H1 (cell line): ENCODE data around the gene ZPR1. TPM values are rescaled to one million over a fixed set of nuclear protein-coding genes. Genes with fewer than 3 reads are reported as not detected.

ENCODE experiments used
- CTCF ChIA-PET: fragments of 300-600 bp; sonication (Branson Sonifier 250); formaldehyde crosslinking; loops from one replicate; lab custom pipeline; 2021; ENCODE audit not compliant: partially characterized antibody; lab: Charles Lee
- POLR2A ChIA-PET: fragments of 300-600 bp; sonication (Branson Sonifier 250); formaldehyde crosslinking; loops from one replicate; lab custom pipeline; 2021; ENCODE audit warnings: inconsistent platforms; ENCODE audit not compliant: partially characterized antibody; lab: Charles Lee
- DNase-seq, 2 experiments: peaks; one replicate each; pipeline versions ENCODE4 v3.0.0 to v3.0.0-alpha.2; 2010 to 2022; ENCODE audit warnings: low spot score in 2 of 2, low read depth in 1 of 2, mixed read lengths in 1 of 2
- FAIRE-seq: peaks from 2 replicates; lab custom pipeline; 2011; peaks lifted over from hg19 to GRCh38; lab: Jason Lieb, UNC
- H2AFZ ChIP-seq: 2 replicates; pipeline ENCODE4 v1.8.1; 2012; ENCODE audit warnings: low read length, inconsistent platforms
- H2AK5ac ChIP-seq: 2 replicates; pipeline ENCODE4 v1.6.1; 2013; ENCODE audit warnings: low read depth, low read length
- H2BK120ac ChIP-seq: replicated peaks from 2 replicates; pipeline ENCODE3; 2013; ENCODE audit warnings: low read depth, low read length, inconsistent platforms
- H2BK12ac ChIP-seq: 2 replicates; pipeline ENCODE4 v1.6.1; 2013; ENCODE audit warnings: low read depth, low read length
- H2BK15ac ChIP-seq: 2 replicates; pipeline ENCODE4 v1.6.1; 2013; ENCODE audit warnings: low read length
- H2BK20ac ChIP-seq: 2 replicates; pipeline ENCODE4 v1.6.1; 2013; ENCODE audit warnings: low read length
- H2BK5ac ChIP-seq: 2 replicates; pipeline ENCODE4 v1.6.1; 2013; ENCODE audit warnings: low read depth, low read length
- H3K14ac ChIP-seq: 2 replicates; pipeline ENCODE4 v1.6.1; 2013; ENCODE audit warnings: inconsistent platforms; ENCODE audit not compliant: insufficient read length
- H3K18ac ChIP-seq: 2 replicates; pipeline ENCODE4 v1.6.1; 2013; ENCODE audit warnings: low read length; ENCODE audit errors: extremely low read depth
- H3K23ac ChIP-seq: 2 replicates; pipeline ENCODE4 v1.6.1; 2013; ENCODE audit warnings: inconsistent platforms; ENCODE audit not compliant: insufficient read length
- H3K23me2 ChIP-seq: 2 replicates; pipeline ENCODE4 v1.6.1; 2013; ENCODE audit warnings: low read depth, low read length
- H3K27ac ChIP-seq: 2 replicates; pipeline ENCODE4 v1.6.1; 2011; ENCODE audit warnings: low read depth, low read length, inconsistent platforms
- H3K27me3 ChIP-seq, 4 experiments: replicated peaks in 1 of 4; 1 replicate in 1 of 4; 2 replicates in 3 of 4; pipeline versions ENCODE4 v1.6.1 to v1.8.1; 2011 to 2013; ENCODE audit warnings: low read length in 3 of 4, mild to moderate bottlenecking in 3 of 4, inconsistent platforms in 2 of 4, mixed read lengths in 2 of 4, moderate library complexity in 1 of 4; ENCODE audit not compliant: control insufficient read depth in 3 of 4, insufficient read depth in 3 of 4; ENCODE audit errors: extremely low read depth in 1 of 4
- H3K36me3 ChIP-seq, 4 experiments: 2 replicates each; pipeline versions ENCODE4 v1.6.1 to v1.8.1; 2011 to 2013; ENCODE audit warnings: mild to moderate bottlenecking in 4 of 4, low read length in 3 of 4, moderate library complexity in 2 of 4, control low read depth in 1 of 4, inconsistent platforms in 1 of 4; ENCODE audit not compliant: insufficient read depth in 4 of 4, control insufficient read depth in 2 of 4
- H3K4ac ChIP-seq: replicated peaks from 2 replicates; pipeline ENCODE3; 2013; ENCODE audit warnings: low read length, low read depth, mixed read lengths, inconsistent platforms; ENCODE audit not compliant: insufficient read length
- H3K4me1 ChIP-seq, 4 experiments: replicated peaks in 1 of 4; 1 replicate in 1 of 4; 2 replicates in 3 of 4; pipeline versions ENCODE4 v1.6.1 to v1.8.1; 2011 to 2013; ENCODE audit warnings: low read length in 3 of 4, inconsistent platforms in 2 of 4, mixed read lengths in 1 of 4; ENCODE audit not compliant: insufficient read depth in 4 of 4, control insufficient read depth in 3 of 4
- H3K4me2 ChIP-seq, 2 experiments: 2 replicates each; pipeline versions ENCODE4 v1.6.1 to v1.8.1; 2011 to 2013; ENCODE audit warnings: low read depth in 2 of 2, low read length in 2 of 2, control low read depth in 1 of 2, inconsistent platforms in 1 of 2, mild to moderate bottlenecking in 1 of 2; ENCODE audit not compliant: insufficient read depth in 1 of 2
- H3K4me3 ChIP-seq, 4 experiments: fragments of 200-600, 300-600 bp in 1 of 4; sonication (generic), shearing (Covaris generic), sonication (Bioruptor Twin) in 1 of 4; 2 replicates each; pipeline versions ENCODE4 v1.5.1 to v1.8.1; 2011 to 2016; ENCODE audit warnings: low read length in 4 of 4, low read depth in 3 of 4, control low read depth in 2 of 4, inconsistent platforms in 2 of 4, mild to moderate bottlenecking in 2 of 4, mixed read lengths in 1 of 4, moderate library complexity in 1 of 4; ENCODE audit not compliant: insufficient read depth in 2 of 4; ENCODE audit errors: extremely low read depth in 1 of 4
- H3K56ac ChIP-seq: replicated peaks from 2 replicates; pipeline ENCODE3; 2013; ENCODE audit warnings: low read depth, mild to moderate bottlenecking, mixed read lengths, low read length, inconsistent platforms; ENCODE audit not compliant: insufficient read length
- H3K79me1 ChIP-seq: 2 replicates; pipeline ENCODE4 v1.6.1; 2013; ENCODE audit warnings: low read depth, low read length, control low read depth
- H3K79me2 ChIP-seq, 2 experiments: 2 replicates each; pipeline versions ENCODE4 v1.6.1 to v1.8.1; 2012 to 2013; ENCODE audit warnings: low read length in 2 of 2, mild to moderate bottlenecking in 2 of 2, inconsistent platforms in 1 of 2; ENCODE audit not compliant: insufficient read depth in 2 of 2, control insufficient read depth in 1 of 2
- H3K9ac ChIP-seq, 4 experiments: replicated peaks in 1 of 4; 1 replicate in 1 of 4; 2 replicates in 3 of 4; pipeline versions ENCODE4 v1.6.1 to v1.8.1; 2011 to 2013; ENCODE audit warnings: low read depth in 3 of 4, low read length in 3 of 4, control low read depth in 2 of 4, mild to moderate bottlenecking in 2 of 4, moderate library complexity in 2 of 4, inconsistent platforms in 1 of 4; ENCODE audit errors: extremely low read depth in 1 of 4
- H3K9me3 ChIP-seq, 2 experiments: 2 replicates each; pipeline versions ENCODE4 v1.6.1 to v1.8.1; 2012 to 2013; ENCODE audit warnings: mild to moderate bottlenecking in 2 of 2, moderate library complexity in 2 of 2, control low read depth in 1 of 2, inconsistent platforms in 1 of 2, low read depth in 1 of 2, low read length in 1 of 2, mixed read lengths in 1 of 2; ENCODE audit not compliant: insufficient read depth in 2 of 2
- H4K20me1 ChIP-seq, 2 experiments: replicated peaks in 1 of 2; 2 replicates each; pipeline versions ENCODE3 to v1.8.1; 2011 to 2013; ENCODE audit warnings: inconsistent platforms in 2 of 2, low read length in 2 of 2, mild to moderate bottlenecking in 1 of 2; ENCODE audit not compliant: insufficient read depth in 2 of 2, control insufficient read depth in 1 of 2
- H4K5ac ChIP-seq: 2 replicates; pipeline ENCODE4 v1.6.1; 2013; ENCODE audit warnings: low read length, low read depth, mixed read lengths, inconsistent platforms; ENCODE audit not compliant: insufficient read length
- H4K8ac ChIP-seq: 2 replicates; pipeline ENCODE4 v1.8.0; 2013; ENCODE audit warnings: mild to moderate bottlenecking, moderate library complexity, low read length, inconsistent platforms; ENCODE audit not compliant: insufficient read depth; ENCODE audit errors: extremely low read depth
- H4K91ac ChIP-seq: replicated peaks from 2 replicates; pipeline ENCODE3; 2013; ENCODE audit warnings: low read length, mixed read lengths, inconsistent platforms; ENCODE audit not compliant: insufficient read length
- BCL11A ChIP-seq, 2 experiments: IDR thresholded peaks; one replicate each; pipeline ENCODE4 v1.6.1; 2011; ENCODE audit warnings: low read depth in 2 of 2, low read length in 2 of 2, mild to moderate bottlenecking in 2 of 2
- CBX5 ChIP-seq: fragments of 300-800, 300-1000 bp; sonication (generic); IDR thresholded peaks from 2 replicates; pipeline ENCODE4 v1.7.1; 2016; ENCODE audit warnings: antibody characterized with exemption, low read length, low read depth
- CHD2 ChIP-seq: IDR thresholded peaks from 2 replicates; pipeline ENCODE4 v1.6.1; 2012; ENCODE audit warnings: low read length, improper control_type of control experiment
- CREB1 ChIP-seq: IDR thresholded peaks from 2 replicates; pipeline ENCODE4 v1.6.1; 2012; ENCODE audit warnings: inconsistent platforms
- E2F6 ChIP-seq: IDR thresholded peaks from 2 replicates; pipeline ENCODE4 v1.6.1; 2012; ENCODE audit warnings: inconsistent platforms
- EGR1 ChIP-seq: IDR thresholded peaks from 2 replicates; pipeline ENCODE4 v1.6.1; 2011; ENCODE audit warnings: low read depth, low read length, borderline replicate concordance
- HDAC6 ChIP-seq: IDR thresholded peaks from one replicate; pipeline ENCODE4 v1.7.1; 2012; ENCODE audit warnings: low read depth, mild to moderate bottlenecking, inconsistent platforms, low read length, moderate library complexity
- NRF1 ChIP-seq: IDR thresholded peaks from 2 replicates; pipeline ENCODE4 v1.6.1; 2011; ENCODE audit warnings: mild to moderate bottlenecking, low read depth, low read length, improper control_type of control experiment
- PHF8 ChIP-seq: fragments of 200-600 bp; sonication (generic); conservative IDR thresholded peaks from 2 replicates; pipeline ENCODE4 v1.7.1; 2012; ENCODE audit warnings: low read depth, mild to moderate bottlenecking, inconsistent platforms, low read length, moderate library complexity
- POLR2A ChIP-seq, 2 experiments: IDR thresholded peaks; 1 replicate in 1 of 2; 2 replicates in 1 of 2; pipeline ENCODE4 v1.6.1; 2011; ENCODE audit warnings: low read depth in 2 of 2, low read length in 2 of 2, mild to moderate bottlenecking in 2 of 2; ENCODE audit errors: control extremely low read depth in 1 of 2
- POLR2AphosphoS5 ChIP-seq: IDR thresholded peaks from 2 replicates; pipeline ENCODE4 v1.6.1; 2011; ENCODE audit warnings: low read depth, low read length
- POU5F1 ChIP-seq: IDR thresholded peaks from 2 replicates; pipeline ENCODE4 v1.6.1; 2011; ENCODE audit warnings: low read depth, mild to moderate bottlenecking, low read length, moderate library complexity
- TAF1 ChIP-seq: IDR thresholded peaks from 2 replicates; pipeline ENCODE4 v1.6.1; 2011; ENCODE audit warnings: mild to moderate bottlenecking, low read depth, low read length
- YY1 ChIP-seq: IDR thresholded peaks from 2 replicates; pipeline ENCODE4 v1.6.1; 2011; ENCODE audit warnings: low read depth, mild to moderate bottlenecking, low read length
- WGBS, 2 experiments: shearing (Covaris generic) in 1 of 2; methylation state at CpG; one replicate each; pipeline versions ENCODE4 v1.1.6 to v1.1.7; 2013 to 2015; ENCODE audit warnings: low lambda C conversion rate in 2 of 2, mixed read lengths in 2 of 2, inconsistent platforms in 1 of 2, low coverage in 1 of 2, missing lambda C conversion rate in 1 of 2; ENCODE audit not compliant: insufficient replicate concordance in 2 of 2, insufficient coverage in 1 of 2, insufficient read length in 1 of 2; ENCODE audit errors: extremely low coverage in 1 of 2, missing lambda C conversion rate in 1 of 2; 5-methylcytosine and 5-hydroxymethylcytosine counted together
- polyA plus RNA-seq, 7 experiments: library from polyadenylated mRNA; depleted of rRNA in 3 of 7; stranded (reverse) in 5 of 7; unstranded in 2 of 7; fragments of >200 nt in 5 of 7; fragments of 200-250 nt in 2 of 7; gene quantifications; 1 replicate in 5 of 7; 2 replicates in 1 of 7; 4 replicates in 1 of 7; pipeline versions ENCODE4 v1.2.1 to v1.2.3, GENCODE V29; 2011 to 2013; ENCODE audit warnings: missing spikeins in 2 of 7, mixed read lengths in 2 of 7
- total RNA-seq: library from RNA; stranded (reverse); fragmentation: NEBNext Ultra II Directional; extraction: Animal tissue kit (Norgen Biotek cat#: 25700); gene quantifications from 2 replicates; pipeline ENCODE4 v1.2.1, GENCODE V29; 2021

ZPR1 gene
- total and polyA plus RNA-seq, 2 of the 8 experiments (the other 6 are each of a cell fraction or from before 2014, with no cell fraction given): 36.7 to 70.5 TPM

GRCh38 chr11:116830184-116830912 lies 42.5 kb upstream of the ZPR1 start:
- H3K4me1 ChIP-seq: peaks cover 0 to 8% (median 2%) of the 10 kb centered on the region in 4 experiments; a peak in 5 of 7 replicates
- ChIA-PET POLR2A (interaction anchor here (0.7 to 1.0 kb wide), 2 partner anchors 40 to 57 kb away, joined by 3 read pairs; no protein-coding TSS in a partner anchor), CTCF (interaction anchor here (0.6 to 12.2 kb wide), 5 partner anchors 9 to 88 kb away, joined by 3 to 237 read pairs (median 3); partner anchors contain the start of genes APOA5 and ZPR1)
- no peak overlapping the region for H4K8ac ChIP-seq
- 90% methylated on average over 16 of the region's 17 CpGs; no CpG with 5 or more reads in 1 of the 2 experiments for WGBS, 2 experiments
- H3K9ac ChIP-seq: no peak overlapping the region
- no peak overlapping the region for H2BK20ac ChIP-seq
- no peak overlapping the region for H3K56ac ChIP-seq
- no peak overlapping the region for H2BK120ac ChIP-seq
- no peaks in the 10 kb centered on the region; the same call in 1 of the 2 replicates for H3K23me2 ChIP-seq
- H3K36me3 ChIP-seq: no peaks in the 10 kb centered on the region
- H2BK15ac ChIP-seq: no peak overlapping the region
- no peak overlapping the region for H4K91ac ChIP-seq
- DNase-seq (no peak), FAIRE-seq (no peak)
- H4K5ac ChIP-seq: no peak overlapping the region
- no peak overlapping the region for H3K27ac ChIP-seq
- no peaks in the 10 kb centered on the region for H4K20me1 ChIP-seq
- no peak overlapping the region for H3K18ac ChIP-seq
- no peak overlapping the region for H2AK5ac ChIP-seq
- no peak overlapping the region for H2BK5ac ChIP-seq
- no peaks in the 10 kb centered on the region; a peak in 1 of 4 replicates for H3K9me3 ChIP-seq
- no peak overlapping the region for H3K4me3 ChIP-seq
- H3K14ac ChIP-seq: no peak overlapping the region
- no peaks in the 10 kb centered on the region for H3K79me1 ChIP-seq
- H2BK12ac ChIP-seq: no peak overlapping the region
- no peak overlapping the region for H3K23ac ChIP-seq
- H3K27me3 ChIP-seq: peaks cover 0 to 5% (median 2%) of the 10 kb centered on the region in 4 experiments; a peak in 3 of 7 replicates
- H3K79me2 ChIP-seq: no peaks in the 10 kb centered on the region
- H2AFZ ChIP-seq: no peak overlapping the region
- no peak overlapping the region for H3K4me2 ChIP-seq
- no peak overlapping the region for H3K4ac ChIP-seq
- TF ChIP-seq YY1: no peak
- no peak for TF ChIP-seq TAF1
- no peak for TF ChIP-seq HDAC6
- TF ChIP-seq CBX5: no peak
- no peak for TF ChIP-seq E2F6
- TF ChIP-seq CREB1: no peak
- TF ChIP-seq PHF8: no peak
- TF ChIP-seq POU5F1: no peak
- no peak for TF ChIP-seq BCL11A (IDR thresholded peaks at IDR 0.05; ENCODE audit: low read depth in 2 of 2, low read length in 2 of 2)
- no peak for TF ChIP-seq POLR2AphosphoS5
- no peak for TF ChIP-seq EGR1
- no peak for TF ChIP-seq NRF1
- no peak for TF ChIP-seq POLR2A (IDR thresholded peaks at IDR 0.05; ENCODE audit: control extremely low read depth in 1 of 2, low read depth in 2 of 2, low read length in 2 of 2)
- no peak for TF ChIP-seq CHD2
